GM23248 (cell line): ENCODE data around the gene SGPP1.

ENCODE experiments used
- EZH2 ChIP-seq: fragments of 200-600 bp; sonication (generic); IDR thresholded peaks from 2 replicates; pipeline ENCODE4 v1.6.1; 2018; ENCODE audit warnings: antibody characterized with exemption, mild to moderate bottlenecking; ENCODE audit not compliant: insufficient read depth, poor library complexity, severe bottlenecking
- EZH2phosphoT487 ChIP-seq: fragments of 200-600 bp; sonication (generic); IDR thresholded peaks from 2 replicates; pipeline ENCODE4 v1.6.1; 2018; ENCODE audit warnings: antibody characterized with exemption, moderate library complexity, mild to moderate bottlenecking, low read depth; ENCODE audit not compliant: insufficient read depth

DNA sequence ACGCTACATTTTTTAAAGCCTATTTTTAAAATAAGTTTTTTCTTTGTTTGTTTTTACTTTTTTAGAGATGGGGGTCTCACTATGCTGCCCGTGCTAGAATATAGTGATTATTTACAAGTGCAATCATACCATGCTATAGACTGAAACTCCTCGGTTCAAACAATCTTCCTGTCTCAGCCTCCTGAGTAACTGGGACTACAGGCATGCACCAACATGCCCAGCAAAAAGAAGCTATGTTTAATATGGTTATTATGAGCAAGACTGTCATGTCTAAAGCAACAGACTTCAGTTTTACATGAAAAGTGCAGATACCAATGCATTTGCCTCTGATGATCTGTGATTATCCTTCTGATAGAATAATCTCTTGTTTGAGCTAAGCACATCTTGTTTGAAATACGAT lies 45.6 kb upstream of the SGPP1 start:
- TF ChIP-seq EZH2 (no peak), EZH2phosphoT487 (no peak)
